ENCODE results near the gene IARS1. TPM values are rescaled to one million over a fixed set of nuclear protein-coding genes. Genes with fewer than 3 reads are reported as not detected.

Gene IARS1
- total and polyA plus RNA-seq, 2 experiments from 2014 or later, result 105 to 310 TPM

- Histone ChIP-seq H3K27ac (ENCODE audit: low read depth) (no peak overlapping the region), H3K36me3 (ENCODE audit: insufficient read depth) (peaks cover 99% of the 10 kb centered on the region), H3K4me3 (no peak overlapping the region), H2AFZ (no peak overlapping the region), H3K27me3 (ENCODE audit: insufficient read depth) (no peaks in the 10 kb centered on the region), H3K9me2 (ENCODE audit: insufficient read depth) (no peaks in the 10 kb centered on the region), H3K4me1 (ENCODE audit: insufficient read depth) (no peaks in the 10 kb centered on the region), H3F3A (replicated peaks; ENCODE audit: low read depth) (peaks cover 29% of the 10 kb centered on the region; the same call in 1 of the 2 replicates), H4K20me1 (replicated peaks; ENCODE audit: insufficient read depth) (peaks cover 34% of the 10 kb centered on the region), H3K4me2 (no peak overlapping the region), H3K79me2 (replicated peaks; ENCODE audit: insufficient read depth) (peaks cover 8% of the 10 kb centered on the region)
- H3K27ac Mint-ChIP-seq, result no peak overlapping the region
- DNase-seq (ENCODE audit: low spot score), result no peak
- no peaks in the 10 kb centered on the region for H3K27me3 Mint-ChIP-seq (ENCODE audit: insufficient read depth, low read depth, poor library complexity)
- TF ChIP-seq NANOG (IDR thresholded peaks at IDR 0.05; ENCODE audit: borderline replicate concordance) (no peak), ZNF331 (CRISPR knock-in tag; IDR thresholded peaks at IDR 0.05; ENCODE audit: low read depth) (no peak), ZNF462 (CRISPR knock-in tag; IDR thresholded peaks at IDR 0.05) (no peak), EZH2phosphoT487 (IDR thresholded peaks at IDR 0.05; ENCODE audit: unreplicated experiment) (no peak), JUNB (IDR thresholded peaks at IDR 0.05; ENCODE audit: unreplicated experiment) (no peak), ETS1 (IDR thresholded peaks at IDR 0.05) (no peak), STAT1 (IDR thresholded peaks at IDR 0.05; ENCODE audit: unreplicated experiment) (no peak), REST (IDR thresholded peaks at IDR 0.05; ENCODE audit: unreplicated experiment) (no peak), ZNF114 (CRISPR knock-in tag; IDR thresholded peaks at IDR 0.05) (no peak), POLR2AphosphoS5 (IDR thresholded peaks at IDR 0.05; ENCODE audit: low read depth) (no peak), CREB1 (CRISPR knock-in tag; IDR thresholded peaks at IDR 0.05; ENCODE audit: low read depth) (no peak), EZH2 (IDR thresholded peaks at IDR 0.05; ENCODE audit: low read depth, unreplicated experiment) (no peak), CTCF (conservative IDR thresholded peaks at IDR 0.05; ENCODE audit: low read depth in 2 of 2) (no peak)
- H3K4me3 Mint-ChIP-seq, result no peak overlapping the region
- no peaks in the 10 kb centered on the region for H3K9me3 Mint-ChIP-seq
- peaks cover 98% of the 10 kb centered on the region for H3K36me3 Mint-ChIP-seq (ENCODE audit: low read depth)
- no peaks in the 10 kb centered on the region for H3K4me1 Mint-ChIP-seq
- no peak for ATAC-seq
These were observed 30.4 kb downstream of the IARS1 start for GRCh38 chr9:92263131-92263530.

Data from GM23338 (cell line).